Measurements from ENCODE around the gene PFKFB4.

PFKFB4 gene

DNA sequence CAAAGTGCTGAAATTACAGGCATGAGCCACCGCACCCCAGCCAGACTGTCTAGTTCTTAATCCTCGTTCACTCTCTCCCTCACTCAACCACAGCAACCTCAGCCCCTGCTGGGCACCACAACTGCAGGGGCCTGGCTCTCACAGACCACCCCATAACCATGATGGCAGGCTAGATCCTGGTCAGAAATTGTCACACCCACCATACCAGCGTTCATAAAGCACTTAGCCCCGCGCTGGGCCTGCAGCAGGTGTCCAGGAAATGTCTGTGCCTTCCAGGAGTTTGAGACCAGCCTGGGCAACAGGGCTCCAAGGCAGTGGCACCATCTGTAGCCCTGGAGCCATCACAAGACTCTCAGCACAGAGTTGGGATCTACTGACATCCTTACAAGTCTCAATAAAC is 54.5 kb downstream of the PFKFB4 start:
- TF ChIP-seq, protein P1, sequence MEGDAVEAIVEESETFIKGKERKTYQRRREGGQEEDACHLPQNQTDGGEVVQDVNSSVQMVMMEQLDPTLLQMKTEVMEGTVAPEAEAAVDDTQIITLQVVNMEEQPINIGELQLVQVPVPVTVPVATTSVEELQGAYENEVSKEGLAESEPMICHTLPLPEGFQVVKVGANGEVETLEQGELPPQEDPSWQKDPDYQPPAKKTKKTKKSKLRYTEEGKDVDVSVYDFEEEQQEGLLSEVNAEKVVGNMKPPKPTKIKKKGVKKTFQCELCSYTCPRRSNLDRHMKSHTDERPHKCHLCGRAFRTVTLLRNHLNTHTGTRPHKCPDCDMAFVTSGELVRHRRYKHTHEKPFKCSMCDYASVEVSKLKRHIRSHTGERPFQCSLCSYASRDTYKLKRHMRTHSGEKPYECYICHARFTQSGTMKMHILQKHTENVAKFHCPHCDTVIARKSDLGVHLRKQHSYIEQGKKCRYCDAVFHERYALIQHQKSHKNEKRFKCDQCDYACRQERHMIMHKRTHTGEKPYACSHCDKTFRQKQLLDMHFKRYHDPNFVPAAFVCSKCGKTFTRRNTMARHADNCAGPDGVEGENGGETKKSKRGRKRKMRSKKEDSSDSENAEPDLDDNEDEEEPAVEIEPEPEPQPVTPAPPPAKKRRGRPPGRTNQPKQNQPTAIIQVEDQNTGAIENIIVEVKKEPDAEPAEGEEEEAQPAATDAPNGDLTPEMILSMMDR (IDR thresholded peaks at IDR 0.05): no peak
- H3K4me1 ChIP-seq (ENCODE audit: control insufficient read depth in 1 of 2, insufficient read depth in 1 of 2, low read depth in 1 of 2, low read length in 1 of 2): peaks cover 26 to 28% of the 10 kb centered on the region in 2 experiments
- peak overlapping the region; percentile 78 for H3K27ac ChIP-seq

GRCh38 chr3:48501196-48501595 is 55.4 kb downstream of the PFKFB4 start:
- Histone ChIP-seq H3K27me3 (peaks cover 36% of the 10 kb centered on the region), H3K36me3 (peaks cover 3% of the 10 kb centered on the region), H3K9me3 (no peaks in the 10 kb centered on the region), H3K4me3 (ENCODE audit: low read depth in 1 of 2, low read length in 1 of 2) (no peak overlapping the region), H3K27ac (no peak overlapping the region), H3K4me1 (ENCODE audit: control insufficient read depth in 1 of 2, insufficient read depth in 1 of 2, low read depth in 1 of 2, low read length in 1 of 2) (peaks cover 26 to 28% of the 10 kb centered on the region in 2 experiments)
- TF ChIP-seq, protein P1 (IDR thresholded peaks at IDR 0.05): no peak

More for the DNA sequence above, 54.5 kb downstream of the PFKFB4 start:
- Histone ChIP-seq H3K36me3 (no peaks in the 10 kb centered on the region), H3K9me3 (no peaks in the 10 kb centered on the region), H3K27me3 (peaks cover 43% of the 10 kb centered on the region), H3K4me3 (ENCODE audit: low read depth in 1 of 2, low read length in 1 of 2) (peak overlapping the region in 1 of 2 experiments; percentile 84)

GRCh38 chr3:48500656-48501055 is 55.9 kb downstream of the PFKFB4 start:
- H3K36me3 ChIP-seq: peaks cover 6% of the 10 kb centered on the region
- H3K4me1 ChIP-seq (ENCODE audit: control insufficient read depth in 1 of 2, insufficient read depth in 1 of 2, low read depth in 1 of 2, low read length in 1 of 2): peaks cover 26 to 28% of the 10 kb centered on the region in 2 experiments
- H3K4me3 ChIP-seq (ENCODE audit: low read depth in 1 of 2, low read length in 1 of 2): no peak overlapping the region
- H3K27me3 ChIP-seq: peaks cover 31% of the 10 kb centered on the region
- H3K9me3 ChIP-seq: no peaks in the 10 kb centered on the region
- H3K27ac ChIP-seq: no peak overlapping the region
- TF ChIP-seq, protein P1 (IDR thresholded peaks at IDR 0.05): no peak

DNA sequence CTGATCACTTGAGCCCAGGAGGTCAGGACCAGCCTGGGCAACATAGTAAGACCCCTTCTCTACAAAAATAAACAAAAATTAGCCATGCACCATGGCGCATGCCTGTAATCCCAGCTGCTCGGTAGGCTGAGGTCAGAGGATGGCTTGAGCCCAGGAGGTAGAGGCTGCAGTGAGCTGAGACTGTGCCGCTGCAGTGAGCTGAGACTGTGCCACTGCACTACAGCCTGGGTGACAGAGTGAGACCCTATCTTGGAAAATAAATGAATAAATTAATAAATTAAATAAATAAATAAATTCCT is 63.5 kb downstream of the PFKFB4 start:
- peaks cover 6% of the 10 kb centered on the region for H3K36me3 ChIP-seq
- H3K27me3 ChIP-seq: no peaks in the 10 kb centered on the region
- H3K9me3 ChIP-seq: no peaks in the 10 kb centered on the region
- TF ChIP-seq, protein P1 (IDR thresholded peaks at IDR 0.05): no peak
- no peaks in the 10 kb centered on the region for H3K4me1 ChIP-seq (ENCODE audit: control insufficient read depth in 1 of 2, insufficient read depth in 1 of 2, low read depth in 1 of 2, low read length in 1 of 2)
- H3K4me3 ChIP-seq (ENCODE audit: low read depth in 1 of 2, low read length in 1 of 2): no peak overlapping the region
- no peak overlapping the region for H3K27ac ChIP-seq

DNA sequence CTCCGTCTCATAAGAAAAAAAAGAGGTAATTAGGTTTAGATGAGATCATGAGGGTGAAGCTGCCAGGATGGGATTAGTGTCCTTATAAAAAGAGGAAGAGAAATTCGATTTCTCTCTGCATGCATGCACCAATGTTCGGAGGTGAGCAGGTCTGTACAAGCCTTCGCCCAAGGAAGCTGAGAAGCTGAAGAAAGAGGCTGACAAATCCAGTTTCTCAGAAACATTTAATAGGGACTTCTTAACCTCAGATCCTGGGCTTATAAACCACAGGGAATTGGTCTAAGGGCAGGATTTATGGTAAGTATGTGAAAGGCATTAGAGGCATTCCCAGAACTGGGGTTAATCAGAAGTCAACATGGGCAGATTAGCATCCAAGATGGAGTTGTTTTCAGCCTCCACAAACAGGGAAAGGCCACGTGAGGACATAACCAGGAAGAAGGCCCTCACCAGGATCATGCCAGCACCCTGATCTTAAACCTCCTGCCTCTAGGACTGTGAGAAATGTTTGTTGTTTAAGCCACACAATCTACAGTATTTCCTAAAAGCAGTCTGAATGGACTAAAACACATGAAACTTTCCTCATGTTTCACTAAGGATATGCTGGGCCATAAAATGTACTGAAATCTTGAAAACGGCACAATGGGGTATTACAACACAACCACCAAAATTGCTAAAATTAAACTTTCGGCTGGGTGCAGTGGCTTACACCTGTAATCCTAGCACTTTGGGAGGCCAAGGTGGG is 64.0 kb downstream of the PFKFB4 start:
- TF ChIP-seq, protein P1 (IDR thresholded peaks at IDR 0.05): no peak
- H3K4me1 ChIP-seq (ENCODE audit: control insufficient read depth in 1 of 2, insufficient read depth in 1 of 2, low read depth in 1 of 2, low read length in 1 of 2): no peaks in the 10 kb centered on the region
- H3K27ac ChIP-seq: no peak overlapping the region
- H3K36me3 ChIP-seq: peaks cover 6% of the 10 kb centered on the region
- no peaks in the 10 kb centered on the region for H3K27me3 ChIP-seq
- no peaks in the 10 kb centered on the region for H3K9me3 ChIP-seq
- no peak overlapping the region for H3K4me3 ChIP-seq (ENCODE audit: low read depth in 1 of 2, low read length in 1 of 2)

Data from neutrophil (primary cell).